Activated CD4-positive, alpha-beta T cell treated with anti-CD3 and anti-CD28 coated beads, Interleukin-2, amount 50 U/mL, for 1 hour (primary cell): ENCODE data around the gene TMED6.
"Not testable (repeated sequence)": the region's sequence is repeated elsewhere in the genome, so short reads cannot be mapped to it uniquely, and the experiment has no call there.

Experiments used
- DNase-seq: peaks from one replicate; pipeline ENCODE4 v3.0.0-alpha.2; 2020

Gene TMED6

DNA sequence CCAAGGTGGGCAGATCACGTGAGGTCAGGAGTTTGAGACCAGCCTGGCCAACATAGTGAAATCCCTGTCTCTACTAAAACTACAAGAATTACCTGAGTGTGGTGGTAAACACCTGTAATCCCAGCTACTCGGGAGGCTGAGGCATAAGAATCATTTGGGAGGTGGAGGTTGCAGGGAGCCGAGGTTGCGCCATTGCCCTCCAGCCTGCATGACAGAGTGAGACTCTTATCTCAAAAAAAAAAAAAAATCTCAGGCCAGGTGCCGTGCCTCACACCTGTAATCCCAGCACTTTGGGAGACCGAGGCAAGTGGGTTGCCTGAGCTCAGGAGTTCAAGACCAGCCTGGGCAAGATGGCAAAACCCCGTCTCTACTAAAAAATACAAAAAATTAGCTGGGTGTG lies 54.8 kb downstream of the TMED6 start:
- not testable (repeated sequence) for DNase-seq

GRCh38 chr16:69294051-69294450 lies 57.5 kb downstream of the TMED6 start:
- no peak for DNase-seq

- DNase-seq: no peak
These were observed 58.2 kb downstream of the TMED6 start for GRCh38 chr16:69293401-69293800.
